Measurements from ENCODE around the gene DAPL1.

The DAPL1 gene

DNA sequence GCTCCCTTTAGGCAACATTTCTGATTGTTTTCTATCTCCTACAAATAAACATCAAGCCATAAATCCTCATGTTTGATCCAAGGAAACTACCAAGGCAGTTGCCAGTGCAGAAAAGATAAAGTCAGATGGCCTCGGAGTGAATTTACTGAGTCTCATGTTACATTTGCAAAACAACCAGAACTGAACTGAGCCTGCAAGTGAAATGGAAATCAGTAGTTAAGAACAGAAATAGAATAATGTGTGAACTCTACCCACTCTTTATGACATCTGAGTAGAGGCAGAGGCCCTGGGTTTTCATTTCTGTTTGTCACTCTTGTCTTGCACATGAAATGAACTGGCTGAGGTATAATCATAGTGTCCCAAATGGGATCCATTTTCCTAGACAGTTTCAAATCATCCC lies 20.4 kb upstream of the DAPL1 start:
- no peaks in the 10 kb centered on the region for H3F3A ChIP-seq (ENCODE audit: insufficient read depth, low read length)
- TF ChIP-seq EZH2phosphoT487 (IDR thresholded peaks at IDR 0.05; ENCODE audit: low read length) (no peak), EZH2 (optimal IDR thresholded peaks at IDR 0.05; ENCODE audit: low read depth, low read length) (no peak), CTCF (IDR thresholded peaks at IDR 0.05; ENCODE audit: low read length) (no peak)
- no peaks in the 10 kb centered on the region for H4K20me1 ChIP-seq (ENCODE audit: insufficient read depth, low read length)
- H3K27me3 ChIP-seq (replicated peaks; ENCODE audit: insufficient read depth, low read length), result no peaks in the 10 kb centered on the region
- no peak overlapping the region for H3K27ac ChIP-seq (ENCODE audit: low read length)
- no peak overlapping the region for H3K4me2 ChIP-seq (ENCODE audit: low read depth, low read length)
- no peak for DNase-seq
- no peak overlapping the region for H3K9ac ChIP-seq (ENCODE audit: low read length)
- H3K4me3 ChIP-seq (ENCODE audit: low read length), result no peak overlapping the region
- peaks cover 4% of the 10 kb centered on the region for H3K4me1 ChIP-seq (ENCODE audit: low read length)
- H2AFZ ChIP-seq (ENCODE audit: low read length), result no peak overlapping the region
- H3K36me3 ChIP-seq (replicated peaks; ENCODE audit: insufficient read depth, low read length), result no peaks in the 10 kb centered on the region
- no peaks in the 10 kb centered on the region for H3K9me3 ChIP-seq (replicated peaks; ENCODE audit: insufficient read depth, low read length)
- no peaks in the 10 kb centered on the region for H3K9me2 ChIP-seq (replicated peaks; ENCODE audit: insufficient read depth, low read length)
- H3K79me2 ChIP-seq (ENCODE audit: low read length), result no peaks in the 10 kb centered on the region

DNA sequence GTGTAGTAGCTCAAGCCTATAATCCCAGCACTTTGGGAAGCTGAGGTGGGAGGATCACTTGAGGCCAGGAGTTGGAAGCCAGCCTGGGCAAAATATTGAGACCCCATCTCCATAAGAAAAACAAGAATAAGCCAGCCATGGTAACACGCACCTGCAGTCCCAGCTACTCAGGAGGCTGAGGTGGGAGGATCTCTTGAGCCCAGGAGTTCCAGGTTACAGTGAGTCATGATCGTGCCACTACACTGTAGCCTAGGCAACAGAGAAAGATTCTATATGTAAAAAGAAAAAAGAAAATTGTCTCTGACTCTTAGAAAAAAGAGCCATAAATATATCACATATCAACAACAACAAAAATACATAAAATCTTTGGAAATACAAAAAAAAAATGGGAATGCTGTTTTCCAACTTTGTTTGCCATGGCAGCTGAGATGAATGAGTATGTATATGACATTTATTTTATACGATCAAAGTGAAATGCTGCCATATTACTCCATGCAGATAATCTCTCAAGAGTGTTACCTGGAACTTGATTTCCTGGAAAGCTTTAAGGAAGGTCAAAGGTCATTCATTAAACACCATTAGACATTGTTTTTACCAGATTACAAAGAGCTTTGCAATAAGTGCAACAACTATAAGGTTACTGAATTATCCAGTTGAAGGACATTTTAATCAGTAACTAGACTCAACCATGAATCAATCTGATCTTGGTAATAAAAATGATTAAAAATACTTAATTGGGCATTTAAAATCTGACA lies 19.7 kb upstream of the DAPL1 start:
- Histone ChIP-seq H3K4me2 (ENCODE audit: low read depth, low read length) (no peak overlapping the region), H3F3A (ENCODE audit: insufficient read depth, low read length) (no peaks in the 10 kb centered on the region), H3K27ac (ENCODE audit: low read length) (no peak overlapping the region), H3K36me3 (replicated peaks; ENCODE audit: insufficient read depth, low read length) (no peaks in the 10 kb centered on the region), H3K9me3 (replicated peaks; ENCODE audit: insufficient read depth, low read length) (no peaks in the 10 kb centered on the region), H4K20me1 (ENCODE audit: insufficient read depth, low read length) (no peaks in the 10 kb centered on the region), H3K4me1 (ENCODE audit: low read length) (peaks cover 4% of the 10 kb centered on the region), H3K9me2 (replicated peaks; ENCODE audit: insufficient read depth, low read length) (no peaks in the 10 kb centered on the region), H2AFZ (ENCODE audit: low read length) (no peak overlapping the region), H3K4me3 (ENCODE audit: low read length) (no peak overlapping the region), H3K79me2 (ENCODE audit: low read length) (no peaks in the 10 kb centered on the region), H3K27me3 (replicated peaks; ENCODE audit: insufficient read depth, low read length) (no peaks in the 10 kb centered on the region), H3K9ac (ENCODE audit: low read length) (no peak overlapping the region)
- TF ChIP-seq EZH2phosphoT487 (IDR thresholded peaks at IDR 0.05; ENCODE audit: low read length), result no peak
- TF ChIP-seq EZH2 (optimal IDR thresholded peaks at IDR 0.05; ENCODE audit: low read depth, low read length), result no peak
- no peak for TF ChIP-seq CTCF (IDR thresholded peaks at IDR 0.05; ENCODE audit: low read length)
- DNase-seq, result no peak

GRCh38 chr2:158776231-158776630 lies 18.9 kb upstream of the DAPL1 start:
- H3K4me2 ChIP-seq (ENCODE audit: low read depth, low read length), result no peak overlapping the region
- TF ChIP-seq EZH2 (optimal IDR thresholded peaks at IDR 0.05; ENCODE audit: low read depth, low read length) (no peak), EZH2phosphoT487 (IDR thresholded peaks at IDR 0.05; ENCODE audit: low read length) (no peak)
- no peaks in the 10 kb centered on the region for H3K36me3 ChIP-seq (replicated peaks; ENCODE audit: insufficient read depth, low read length)
- DNase-seq, result no peak
- H3K4me3 ChIP-seq (ENCODE audit: low read length), result no peak overlapping the region
- H3K9me3 ChIP-seq (replicated peaks; ENCODE audit: insufficient read depth, low read length), result no peaks in the 10 kb centered on the region
- no peak overlapping the region for H3K9ac ChIP-seq (ENCODE audit: low read length)
- H3K27me3 ChIP-seq (replicated peaks; ENCODE audit: insufficient read depth, low read length), result no peaks in the 10 kb centered on the region
- H3K27ac ChIP-seq (ENCODE audit: low read length), result no peak overlapping the region
- H3F3A ChIP-seq (ENCODE audit: insufficient read depth, low read length), result no peaks in the 10 kb centered on the region
- H4K20me1 ChIP-seq (ENCODE audit: insufficient read depth, low read length), result no peaks in the 10 kb centered on the region
- no peaks in the 10 kb centered on the region for H3K9me2 ChIP-seq (replicated peaks; ENCODE audit: insufficient read depth, low read length)
- H3K4me1 ChIP-seq (ENCODE audit: low read length), result peaks cover 4% of the 10 kb centered on the region
- no peaks in the 10 kb centered on the region for H3K79me2 ChIP-seq (ENCODE audit: low read length)
- no peak overlapping the region for H2AFZ ChIP-seq (ENCODE audit: low read length)

- H3K9me2 ChIP-seq (replicated peaks; ENCODE audit: insufficient read depth, low read length), result no peaks in the 10 kb centered on the region
- TF ChIP-seq EZH2phosphoT487 (IDR thresholded peaks at IDR 0.05; ENCODE audit: low read length), result no peak
- no peak for TF ChIP-seq CTCF (IDR thresholded peaks at IDR 0.05; ENCODE audit: low read length)
- no peak for TF ChIP-seq EZH2 (optimal IDR thresholded peaks at IDR 0.05; ENCODE audit: low read depth, low read length)
- DNase-seq, result no peak
- no peaks in the 10 kb centered on the region for H3K9me3 ChIP-seq (replicated peaks; ENCODE audit: insufficient read depth, low read length)
- H3K36me3 ChIP-seq (replicated peaks; ENCODE audit: insufficient read depth, low read length), result no peaks in the 10 kb centered on the region
- no peak overlapping the region for H3K9ac ChIP-seq (ENCODE audit: low read length)
- H2AFZ ChIP-seq (ENCODE audit: low read length), result no peak overlapping the region
- no peak overlapping the region for H3K4me3 ChIP-seq (ENCODE audit: low read length)
- no peaks in the 10 kb centered on the region for H3K79me2 ChIP-seq (ENCODE audit: low read length)
- H3K27ac ChIP-seq (ENCODE audit: low read length), result no peak overlapping the region
- no peaks in the 10 kb centered on the region for H3F3A ChIP-seq (ENCODE audit: insufficient read depth, low read length)
- no peaks in the 10 kb centered on the region for H3K27me3 ChIP-seq (replicated peaks; ENCODE audit: insufficient read depth, low read length)
- H3K4me2 ChIP-seq (ENCODE audit: low read depth, low read length), result no peak overlapping the region
- H3K4me1 ChIP-seq (ENCODE audit: low read length), result peaks cover 4% of the 10 kb centered on the region
- H4K20me1 ChIP-seq (ENCODE audit: insufficient read depth, low read length), result no peaks in the 10 kb centered on the region
These were observed 18.0 kb upstream of the DAPL1 start for GRCh38 chr2:158777077-158777476.

Data from MM.1S (cell line).